Fibroblast of skin of right biceps (primary cell): ENCODE measurements around the gene DOC2A.

ENCODE experiments used
- DNase-seq: peaks from one replicate; pipeline ENCODE4 v3.0.0-alpha.2; 2013

Gene DOC2A

GRCh38 chr16:29987371-29988085 lies 23.3 kb downstream of the DOC2A start:
- no peak for DNase-seq

DNA sequence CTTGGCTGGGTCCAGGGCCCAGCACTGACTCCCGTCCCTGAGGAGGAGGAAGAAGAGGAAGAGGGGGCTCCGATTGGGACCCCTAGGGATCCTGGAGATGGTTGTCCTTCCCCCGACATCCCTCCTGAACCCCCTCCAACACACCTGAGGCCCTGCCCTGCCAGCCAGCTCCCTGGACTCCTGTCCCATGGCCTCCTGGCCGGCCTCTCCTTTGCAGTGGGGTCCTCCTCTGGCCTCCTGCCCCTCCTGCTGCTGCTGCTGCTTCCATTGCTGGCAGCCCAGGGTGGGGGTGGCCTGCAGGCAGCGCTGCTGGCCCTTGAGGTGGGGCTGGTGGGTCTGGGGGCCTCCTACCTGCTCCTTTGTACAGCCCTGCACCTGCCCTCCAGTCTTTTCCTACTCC lies 23.9 kb downstream of the DOC2A start:
- no peak for DNase-seq

- DNase-seq = no peak
These were observed 24.6 kb downstream of the DOC2A start for GRCh38 chr16:29986231-29986630.

- DNase-seq = no peak
These were observed 25.5 kb downstream of the DOC2A start for GRCh38 chr16:29985271-29985811.

DNA sequence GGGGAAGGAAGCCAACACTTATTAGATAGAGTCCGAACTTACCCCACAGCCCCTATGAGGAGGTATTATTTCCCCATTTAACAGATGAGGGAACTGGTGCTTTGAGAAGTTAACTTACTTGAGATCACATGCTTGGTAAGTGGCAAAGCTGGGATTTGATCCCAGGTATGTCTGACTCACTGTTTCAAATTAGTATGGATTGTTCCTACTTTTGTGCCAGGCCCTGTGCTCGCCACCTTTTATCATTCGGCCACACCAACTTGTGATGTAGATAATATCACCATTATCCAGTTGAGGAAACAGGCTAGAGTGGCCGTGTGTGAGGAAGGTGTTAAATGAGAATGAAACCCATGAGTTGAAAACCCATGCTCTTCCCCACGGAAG lies 26.1 kb downstream of the DOC2A start:
- no peak for DNase-seq

GRCh38 chr16:29984137-29984763 lies 26.6 kb downstream of the DOC2A start:
- no peak for DNase-seq

GRCh38 chr16:29983420-29984136 lies 27.2 kb downstream of the DOC2A start:
- no peak for DNase-seq

DNA sequence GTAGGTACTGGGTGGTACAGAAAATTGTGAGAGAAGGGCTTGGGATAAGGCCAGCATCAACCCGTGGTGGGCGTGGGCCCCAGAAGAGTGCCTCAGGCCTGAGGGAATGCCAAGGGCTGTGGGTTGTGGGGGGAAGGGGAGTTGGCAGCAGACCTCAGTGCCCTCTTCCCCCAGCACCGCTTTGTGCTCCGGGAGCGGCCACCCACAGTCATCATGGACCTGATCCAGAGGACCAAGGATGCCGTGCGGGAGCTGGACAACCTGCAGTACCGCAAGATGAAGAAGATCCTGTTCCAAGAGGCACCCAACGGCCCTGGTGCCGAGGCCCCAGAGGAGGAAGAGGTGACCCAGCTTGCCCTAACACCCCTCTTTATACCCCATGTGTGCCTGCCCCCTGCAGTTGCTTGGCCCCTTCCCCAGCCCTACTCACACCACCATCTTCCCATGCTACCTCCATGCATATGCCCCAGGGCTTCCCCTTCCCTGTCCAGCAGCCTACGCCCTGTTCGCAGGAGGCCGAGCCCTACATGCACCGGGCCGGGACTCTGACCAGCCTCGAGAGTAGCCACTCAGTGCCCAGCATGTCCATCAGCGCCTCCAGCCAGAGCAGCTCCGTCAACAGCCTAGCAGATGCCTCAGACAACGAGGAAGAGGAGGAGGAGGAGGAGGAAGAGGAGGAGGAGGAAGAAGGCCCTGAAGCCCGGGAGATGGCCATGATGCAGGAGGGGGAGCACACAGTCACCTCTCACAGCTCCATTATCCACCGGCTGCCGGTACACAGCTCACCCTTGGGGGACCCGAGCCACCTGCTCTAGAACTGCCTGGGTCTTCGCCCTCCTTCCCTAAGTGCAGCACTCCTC lies 28.0 kb downstream of the DOC2A start:
- no peak for DNase-seq

DNA sequence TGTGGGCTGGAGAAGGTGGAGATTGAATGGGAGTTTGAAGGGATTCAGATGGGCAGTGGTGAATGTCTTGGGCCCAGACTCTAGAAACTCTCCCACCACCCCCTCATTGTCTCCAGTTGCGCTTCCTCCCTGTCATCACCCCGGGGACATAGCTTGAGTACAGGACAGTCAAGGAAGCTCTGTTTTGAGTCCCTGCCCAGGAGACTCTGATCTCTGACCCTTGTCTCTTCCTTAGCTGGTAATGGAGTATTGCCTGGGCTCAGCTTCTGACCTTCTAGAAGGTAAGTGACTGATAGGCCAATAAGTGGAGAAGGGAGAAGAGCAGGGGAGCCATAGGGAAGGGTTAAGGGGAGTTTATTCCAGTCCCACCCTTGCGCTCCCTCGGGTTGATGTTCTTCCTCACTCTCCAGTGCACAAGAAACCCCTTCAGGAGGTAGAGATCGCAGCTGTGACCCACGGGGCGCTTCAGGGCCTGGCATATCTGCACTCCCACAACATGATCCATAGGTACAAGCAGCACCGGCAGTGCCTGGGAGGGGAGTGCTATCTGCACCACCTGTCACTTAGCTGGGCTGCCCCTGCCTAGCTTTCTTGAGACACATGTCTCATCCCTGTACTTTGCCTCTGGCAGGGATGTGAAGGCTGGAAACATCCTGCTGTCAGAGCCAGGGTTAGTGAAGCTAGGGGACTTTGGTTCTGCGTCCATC lies 32.1 kb downstream of the DOC2A start:
- DNase-seq = no peak

- DNase-seq = no peak
These were observed 32.7 kb downstream of the DOC2A start for GRCh38 chr16:29978081-29978480.

DNA sequence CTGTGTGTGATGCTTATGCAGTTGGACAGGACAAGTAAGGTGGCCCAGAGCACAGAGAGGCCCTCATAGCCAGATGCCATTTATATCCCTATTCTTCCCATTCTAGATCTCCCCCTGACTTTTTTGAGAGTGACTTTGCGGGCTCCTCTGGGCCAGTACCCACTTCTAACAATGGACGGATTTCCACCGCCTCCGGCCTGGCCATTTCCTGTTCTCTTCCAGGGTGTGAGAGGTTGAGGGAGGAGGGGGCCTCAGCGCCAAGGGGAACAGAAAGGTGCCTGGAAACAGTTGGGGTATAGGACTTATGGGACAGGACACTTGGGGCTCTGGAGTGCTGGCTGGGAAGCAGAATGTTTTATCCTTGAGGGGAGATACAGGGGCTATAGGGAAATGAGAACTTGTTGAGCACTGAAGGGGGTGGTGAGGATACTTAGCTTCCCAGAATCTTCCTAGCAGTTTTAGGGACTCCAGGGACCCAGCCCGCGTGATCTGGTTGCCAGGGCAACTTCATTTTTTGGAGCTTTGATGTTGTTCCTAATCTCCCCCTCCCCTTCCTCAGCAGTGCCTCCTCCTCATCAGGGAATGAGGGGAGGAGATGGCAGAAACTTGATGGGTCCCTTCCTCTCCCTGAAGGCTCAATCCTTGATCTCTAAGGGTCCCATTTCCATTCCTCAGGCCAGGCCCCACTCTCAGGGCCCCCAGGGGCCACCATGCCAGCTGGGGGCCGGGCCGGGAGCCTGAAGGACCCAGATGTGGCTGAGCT lies 33.6 kb downstream of the DOC2A start:
- no peak for DNase-seq

DNA sequence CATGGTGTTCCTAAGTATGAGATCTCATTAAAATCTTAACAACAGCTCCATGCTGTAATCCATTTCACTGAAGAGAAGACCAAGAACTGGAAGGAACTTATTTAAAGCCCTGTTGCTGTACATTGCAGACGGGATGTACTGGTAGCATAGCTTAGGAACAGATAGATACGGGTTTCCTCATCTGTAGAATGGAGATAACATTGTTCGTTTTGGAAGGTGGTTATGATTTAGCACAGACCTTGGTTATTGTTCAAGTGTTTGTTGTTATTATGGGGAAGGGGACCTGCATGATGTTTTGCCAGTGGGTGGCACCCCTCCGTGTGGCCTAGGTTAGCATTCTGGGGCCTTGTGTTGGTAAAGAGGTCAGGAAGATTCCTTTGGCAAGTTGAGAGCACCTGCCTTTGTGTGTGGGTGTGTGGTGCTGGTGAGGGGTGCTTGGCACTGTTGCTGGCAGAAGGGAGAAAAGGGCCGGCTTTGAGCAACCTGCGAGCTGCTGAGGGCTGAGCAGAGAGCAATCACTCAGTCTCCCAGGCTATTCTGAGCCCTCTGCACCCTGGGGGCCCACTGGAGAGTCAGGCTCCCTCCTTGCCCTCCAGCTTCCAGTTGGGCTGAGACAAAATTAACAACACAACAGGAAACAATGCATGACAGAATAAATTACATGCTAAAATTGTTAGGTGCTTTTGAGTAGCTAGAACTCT lies 34.9 kb downstream of the DOC2A start:
- no peak for DNase-seq

DNA sequence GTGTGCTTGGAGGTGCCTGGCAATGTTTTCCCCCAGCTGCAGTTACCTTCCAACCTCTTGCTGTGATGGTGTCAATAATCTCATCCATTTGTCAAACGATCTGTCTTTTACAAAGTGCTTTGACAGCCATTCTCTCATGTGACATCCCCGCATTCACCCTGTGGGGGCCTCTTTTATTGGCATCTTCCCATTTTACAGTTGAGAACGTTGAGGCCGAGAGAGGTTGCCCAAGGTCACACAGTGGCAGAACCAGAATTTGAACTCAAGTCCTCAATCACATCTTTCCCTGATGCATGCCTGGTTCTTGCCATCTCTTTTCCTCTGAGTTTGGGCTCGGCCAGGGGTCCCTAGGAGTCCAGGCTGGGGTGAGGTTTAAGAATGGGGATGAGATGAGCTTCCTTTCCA lies 35.7 kb downstream of the DOC2A start:
- no peak for DNase-seq

GRCh38 chr16:29974291-29975133 lies 36.3 kb downstream of the DOC2A start:
- no peak for DNase-seq

GRCh38 chr16:29973384-29974246 lies 37.2 kb downstream of the DOC2A start, which contains the start of gene TAOK2:
Gene TAOK2 (plus strand): TSS chr16:29973868. CDS start chr16:29977773, 3,905 bp downstream.
- DNase-seq = peak; percentile 99

- no peak for DNase-seq
These were observed 37.8 kb downstream of the DOC2A start for GRCh38 chr16:29972992-29973383.

DNA sequence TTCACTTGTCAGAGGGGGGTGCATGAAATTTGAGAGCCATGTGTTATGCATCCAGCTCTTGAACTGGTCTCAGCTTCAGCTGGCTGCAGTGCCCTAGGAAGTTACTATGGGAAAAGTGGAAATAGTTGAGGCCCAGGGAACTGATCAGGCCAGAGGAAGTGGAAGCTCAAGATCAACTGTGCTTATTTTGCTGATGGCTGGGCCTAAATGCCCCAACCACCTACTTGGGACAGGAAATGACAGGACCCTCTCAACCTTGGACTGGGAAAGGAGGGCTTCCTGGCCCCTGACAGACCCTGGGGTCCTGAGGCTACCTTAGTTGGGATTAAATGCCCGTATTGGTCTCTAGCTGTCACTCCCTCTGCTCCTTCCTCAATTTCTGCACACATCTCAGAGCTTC lies 38.3 kb downstream of the DOC2A start:
- no peak for DNase-seq

- no peak for DNase-seq
These were observed 39.5 kb downstream of the DOC2A start for GRCh38 chr16:29971304-29971703.

DNA sequence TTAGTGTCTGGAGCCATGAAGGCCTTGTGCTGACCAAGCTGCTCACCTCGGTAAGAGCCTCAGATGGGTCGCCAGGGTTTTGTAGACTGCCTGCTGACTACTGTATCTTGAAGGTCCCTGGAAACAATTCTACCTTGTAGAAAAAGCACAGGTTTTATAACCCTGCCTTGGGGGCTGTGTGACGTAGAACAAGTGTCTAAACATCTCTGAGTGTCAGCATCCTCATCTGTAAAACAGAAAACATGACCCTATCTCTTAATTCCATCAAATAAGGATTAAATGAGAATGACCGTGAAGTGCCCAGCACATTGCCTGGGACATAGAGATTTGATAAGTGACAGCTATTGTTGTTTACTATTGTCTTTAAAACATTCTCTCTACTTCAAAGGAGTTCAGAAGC lies 42.6 kb downstream of the DOC2A start:
- DNase-seq = no peak
